HG03175 (cell line): ENCODE data around the gene ONECUT1.

Experiments used
- ATAC-seq: cut with Tn5 transposase; IDR thresholded peaks from one replicate; pipeline ENCODE4 v1.9.1; 2021; ENCODE audit warnings: mild to moderate bottlenecking, moderate library complexity; ENCODE audit not compliant: unreplicated experiment

The ONECUT1 gene

DNA sequence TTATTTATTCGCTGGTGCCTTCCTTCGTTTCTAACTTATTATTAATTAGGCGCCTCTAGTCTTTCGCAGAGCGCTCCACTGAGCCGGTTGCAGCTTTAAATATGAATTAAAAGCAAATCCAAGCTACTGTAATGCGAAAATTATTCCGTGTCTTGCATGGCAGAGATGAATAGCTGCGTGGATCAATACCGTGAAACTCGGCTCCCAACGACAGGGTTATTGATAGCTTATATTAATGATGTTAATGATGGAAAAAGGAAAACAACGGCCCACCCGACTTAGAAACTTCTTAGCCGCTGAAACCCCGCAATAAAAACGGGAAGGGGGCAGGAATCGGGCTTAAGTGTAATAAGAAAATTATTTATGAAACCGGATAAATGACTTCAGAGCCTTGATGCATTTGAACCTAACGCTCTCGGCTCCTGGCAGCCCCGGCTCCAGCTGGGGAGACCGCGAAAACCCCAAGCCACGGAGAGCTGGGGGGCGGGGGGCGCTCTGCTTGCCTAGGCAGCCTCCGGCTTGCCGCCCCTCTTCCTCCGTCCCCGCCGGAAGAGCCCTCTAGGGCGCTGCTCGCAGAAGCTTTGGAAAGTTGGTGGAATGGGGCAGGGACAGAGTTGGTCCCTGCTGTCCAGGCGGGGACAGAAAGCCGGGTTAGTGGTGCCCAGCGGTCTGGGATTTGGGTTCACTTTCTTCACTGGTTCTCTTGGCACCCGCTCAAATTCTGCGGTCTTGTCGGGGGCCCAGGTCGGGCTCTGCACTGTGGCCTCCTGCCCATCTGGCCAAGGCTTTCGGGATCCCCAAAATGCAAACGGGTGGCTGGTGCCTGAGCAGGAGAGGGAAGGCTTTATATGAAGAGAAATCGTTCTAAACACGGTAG lies 7.7 kb upstream of the ONECUT1 start:
- ATAC-seq = no peak

DNA sequence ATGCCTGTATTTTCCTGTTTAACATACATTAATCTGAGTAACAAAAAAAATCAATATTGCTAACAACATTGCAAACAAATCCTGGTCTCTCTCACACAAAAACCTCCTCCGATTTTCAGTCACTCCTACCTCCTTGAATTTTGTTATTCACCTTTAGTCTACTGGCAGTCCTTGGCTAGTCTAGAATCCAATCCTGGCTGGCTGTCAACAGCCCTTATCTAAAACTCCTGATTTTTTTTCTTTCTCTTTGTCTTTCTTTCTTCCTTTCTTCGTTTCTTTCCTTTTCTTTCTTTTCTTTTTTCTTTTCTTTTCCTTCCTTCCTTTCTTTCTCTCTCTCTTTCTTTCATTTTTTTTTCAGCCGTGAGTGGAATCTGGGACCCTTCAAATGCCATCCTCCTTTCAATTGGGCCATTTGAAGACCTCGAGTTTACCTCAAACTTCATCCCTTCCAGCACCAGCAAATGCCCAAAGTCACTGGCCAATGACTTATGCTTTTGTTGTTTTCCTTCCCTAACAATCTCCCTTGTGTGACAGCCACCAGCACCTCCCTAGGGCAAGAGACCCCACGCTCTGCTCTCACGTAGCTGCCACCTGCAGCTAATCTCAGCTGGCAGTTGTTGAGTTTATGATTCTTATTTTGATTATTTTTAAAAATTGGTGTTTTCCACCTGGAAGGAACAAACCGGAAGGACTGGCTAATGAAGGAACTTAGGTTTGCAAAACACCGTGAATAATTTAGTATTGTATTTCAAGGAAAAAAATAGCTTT lies 6.8 kb upstream of the ONECUT1 start:
- no peak for ATAC-seq

- ATAC-seq = no peak
Observed at GRCh38 chr15:52796228-52796521, 6.0 kb upstream of the ONECUT1 start.

- ATAC-seq = no peak
Observed at GRCh38 chr15:52795464-52796227, 5.5 kb upstream of the ONECUT1 start.

GRCh38 chr15:52794665-52795463 lies 4.7 kb upstream of the ONECUT1 start:
- ATAC-seq = no peak

GRCh38 chr15:52791776-52792175 lies 1.6 kb upstream of the ONECUT1 start:
- ATAC-seq = no peak

- ATAC-seq = no peak
Observed at GRCh38 chr15:52790941-52791751, 1.0 kb upstream of the ONECUT1 start.

- ATAC-seq = no peak
Observed at GRCh38 chr15:52789601-52790168, 451 bp downstream of the ONECUT1 start.

- ATAC-seq = no peak
Observed at GRCh38 chr15:52789008-52789600, 1.0 kb downstream of the ONECUT1 start.

- no peak for ATAC-seq
Observed at GRCh38 chr15:52788099-52788986, 1.8 kb downstream of the ONECUT1 start.

DNA sequence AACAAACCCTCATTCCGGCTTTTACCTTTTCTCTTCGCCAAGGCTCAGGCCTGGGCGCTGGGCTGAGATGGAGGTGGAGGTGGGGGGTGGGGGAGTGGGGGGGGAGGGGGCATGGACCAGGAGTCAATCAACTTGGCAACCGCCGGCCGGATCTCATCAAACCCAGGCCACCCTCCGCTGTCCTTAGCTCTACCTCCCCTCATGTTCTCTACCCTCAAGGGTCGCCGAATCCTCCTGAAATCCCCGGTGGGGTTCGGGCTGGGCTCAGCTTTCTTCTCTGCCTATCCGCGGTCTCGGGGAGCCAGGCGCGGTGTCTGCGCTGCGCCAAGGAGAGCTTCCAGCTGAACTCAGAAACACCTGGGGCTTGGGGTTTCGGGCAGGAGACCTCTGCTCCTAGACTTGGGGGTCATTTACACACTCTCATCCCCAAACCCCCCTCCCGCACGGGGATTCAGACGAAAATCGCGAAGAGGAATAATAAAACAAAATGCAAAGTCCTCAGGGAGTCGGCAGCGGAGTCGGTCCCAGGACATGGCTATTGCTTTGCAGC lies 2.5 kb downstream of the ONECUT1 start:
- ATAC-seq = no peak

DNA sequence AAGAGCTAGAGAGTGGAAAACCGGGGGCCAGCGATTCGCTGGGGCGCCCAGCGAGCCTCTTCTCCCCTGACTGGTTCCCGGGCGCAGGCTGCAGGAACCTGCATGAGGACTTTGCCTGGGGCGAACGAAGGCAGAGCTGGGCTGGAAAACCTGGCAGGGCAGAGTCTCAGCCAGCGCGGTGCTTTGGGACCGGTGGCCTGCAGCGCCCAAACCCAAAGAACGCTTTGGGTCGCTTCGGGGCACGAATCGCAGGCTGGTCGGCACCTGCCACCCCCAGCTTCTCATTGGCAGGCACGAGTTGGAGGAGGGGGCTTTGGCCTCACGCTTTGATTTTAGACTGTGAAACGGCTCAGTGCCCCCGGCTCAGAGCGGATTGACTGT lies 3.0 kb downstream of the ONECUT1 start:
- no peak for ATAC-seq

DNA sequence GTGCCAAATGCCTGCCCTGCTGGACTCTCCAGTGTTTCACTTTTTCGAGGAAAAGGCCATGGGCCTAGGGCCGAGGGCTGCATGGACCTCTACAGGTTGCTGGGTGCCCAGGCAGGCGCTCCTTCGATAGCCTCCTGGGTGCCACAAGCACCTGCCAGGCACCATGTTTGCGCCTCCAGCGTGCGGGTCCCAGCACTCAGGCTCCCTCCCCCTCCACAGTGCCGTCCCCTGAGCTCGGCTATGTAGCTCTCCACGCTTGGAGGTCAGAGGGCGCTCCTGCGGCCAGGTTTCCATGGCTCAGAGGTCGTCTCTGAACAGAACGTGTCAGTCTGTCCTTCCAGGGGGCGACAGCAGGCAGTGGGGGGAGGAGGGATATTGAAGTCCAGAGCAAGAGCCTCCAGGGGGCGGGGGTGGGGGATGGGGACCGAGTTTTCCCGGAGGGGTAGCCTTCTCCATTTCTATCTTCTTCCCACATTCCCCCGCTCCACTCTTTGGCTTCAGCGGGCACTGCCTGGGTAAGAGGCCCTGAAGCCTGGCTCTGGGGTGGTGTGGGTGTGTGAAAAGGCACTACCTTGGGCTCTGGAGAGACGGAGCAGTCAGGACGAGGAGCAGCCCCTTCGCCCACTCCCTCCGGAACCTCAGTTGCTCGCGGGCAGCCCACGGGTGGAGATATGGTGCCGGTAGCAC lies 3.6 kb downstream of the ONECUT1 start:
- no peak for ATAC-seq

- ATAC-seq = no peak
Observed at GRCh38 chr15:52785672-52786406, 4.3 kb downstream of the ONECUT1 start.

DNA sequence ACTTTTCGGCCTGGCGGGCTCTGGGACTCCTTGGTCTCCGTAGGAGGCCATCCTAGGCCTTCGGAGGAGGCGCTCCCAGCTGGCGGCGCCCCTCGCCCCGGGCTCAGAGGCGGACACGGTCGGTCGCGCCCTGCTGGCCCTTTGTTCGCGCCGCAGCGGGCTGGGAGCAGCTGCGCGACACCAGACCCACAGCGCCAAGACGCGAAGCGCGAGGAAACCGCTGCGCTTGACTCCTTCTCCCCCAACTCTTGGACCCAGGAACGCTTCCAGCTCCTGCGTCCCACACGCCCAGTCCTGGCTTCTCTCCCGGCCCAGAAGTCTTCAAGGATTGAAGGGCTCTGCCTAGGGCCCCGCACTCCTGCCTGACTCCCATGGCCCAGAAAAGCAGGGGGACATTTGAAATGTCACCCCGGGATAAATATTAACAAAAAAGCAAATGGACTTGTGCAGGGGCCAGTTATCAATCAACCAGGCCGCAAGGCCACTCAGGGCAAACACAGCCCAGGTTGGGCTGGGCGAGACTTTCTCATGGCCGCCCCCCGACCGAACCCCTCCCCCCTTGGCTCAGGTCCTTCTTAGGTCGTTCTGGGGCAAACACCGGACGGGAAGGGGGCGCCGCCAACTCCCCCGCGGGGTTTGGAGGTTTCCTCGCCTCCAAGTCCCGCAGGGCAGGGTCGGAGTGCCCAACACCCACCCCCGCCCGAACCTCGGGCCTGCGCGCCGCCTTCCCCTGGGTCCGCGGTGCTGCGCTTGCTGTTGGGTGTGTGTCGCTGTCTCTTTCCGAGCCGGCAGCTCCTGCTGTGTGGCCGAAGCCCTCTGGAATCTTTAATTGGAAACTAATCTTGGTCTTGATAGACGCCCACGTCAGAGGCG lies 5.1 kb downstream of the ONECUT1 start:
- ATAC-seq = no peak
